ENCODE results near the gene PRDM8.

DNA sequence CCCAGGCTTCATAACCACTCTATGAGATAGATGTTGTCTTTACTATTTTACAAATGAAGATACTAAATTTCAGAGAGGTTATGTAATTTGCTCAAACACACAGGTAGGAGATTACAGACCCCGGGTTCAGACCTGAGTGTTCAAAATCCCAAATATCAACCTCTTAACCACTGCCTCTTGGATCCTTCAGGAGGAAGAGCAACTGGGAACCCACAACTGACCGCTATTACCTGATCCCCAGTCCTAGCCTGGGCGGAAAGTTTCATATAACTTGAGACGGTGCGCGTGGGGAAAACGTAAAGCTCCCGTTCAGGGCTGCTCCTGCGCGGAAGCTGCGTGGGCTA lies 8.9 kb upstream of the PRDM8 start:
- TF ChIP-seq YY1 (IDR thresholded peaks at IDR 0.05; ENCODE audit: insufficient read depth, insufficient read length) (no peak), SUZ12 (IDR thresholded peaks at IDR 0.05; ENCODE audit: extremely low read depth, insufficient read depth, insufficient read length) (no peak)

Measured in NT2/D1 (cell line).